Smooth muscle cell of bladder (primary cell): ENCODE data around the gene KIFC1. TPM values are rescaled to one million over a fixed set of nuclear protein-coding genes. Genes with fewer than 3 reads are reported as not detected.

Source experiments
- total RNA-seq: library from RNA; depleted of rRNA; stranded (reverse); fragments of >200 nt; gene quantifications from 2 replicates; pipeline ENCODE4 v1.2.3, GENCODE V29; 2014

The KIFC1 gene, protein sequence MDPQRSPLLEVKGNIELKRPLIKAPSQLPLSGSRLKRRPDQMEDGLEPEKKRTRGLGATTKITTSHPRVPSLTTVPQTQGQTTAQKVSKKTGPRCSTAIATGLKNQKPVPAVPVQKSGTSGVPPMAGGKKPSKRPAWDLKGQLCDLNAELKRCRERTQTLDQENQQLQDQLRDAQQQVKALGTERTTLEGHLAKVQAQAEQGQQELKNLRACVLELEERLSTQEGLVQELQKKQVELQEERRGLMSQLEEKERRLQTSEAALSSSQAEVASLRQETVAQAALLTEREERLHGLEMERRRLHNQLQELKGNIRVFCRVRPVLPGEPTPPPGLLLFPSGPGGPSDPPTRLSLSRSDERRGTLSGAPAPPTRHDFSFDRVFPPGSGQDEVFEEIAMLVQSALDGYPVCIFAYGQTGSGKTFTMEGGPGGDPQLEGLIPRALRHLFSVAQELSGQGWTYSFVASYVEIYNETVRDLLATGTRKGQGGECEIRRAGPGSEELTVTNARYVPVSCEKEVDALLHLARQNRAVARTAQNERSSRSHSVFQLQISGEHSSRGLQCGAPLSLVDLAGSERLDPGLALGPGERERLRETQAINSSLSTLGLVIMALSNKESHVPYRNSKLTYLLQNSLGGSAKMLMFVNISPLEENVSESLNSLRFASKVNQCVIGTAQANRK
- 1.3 and 1.4 TPM in 2 replicates for total RNA-seq

DNA sequence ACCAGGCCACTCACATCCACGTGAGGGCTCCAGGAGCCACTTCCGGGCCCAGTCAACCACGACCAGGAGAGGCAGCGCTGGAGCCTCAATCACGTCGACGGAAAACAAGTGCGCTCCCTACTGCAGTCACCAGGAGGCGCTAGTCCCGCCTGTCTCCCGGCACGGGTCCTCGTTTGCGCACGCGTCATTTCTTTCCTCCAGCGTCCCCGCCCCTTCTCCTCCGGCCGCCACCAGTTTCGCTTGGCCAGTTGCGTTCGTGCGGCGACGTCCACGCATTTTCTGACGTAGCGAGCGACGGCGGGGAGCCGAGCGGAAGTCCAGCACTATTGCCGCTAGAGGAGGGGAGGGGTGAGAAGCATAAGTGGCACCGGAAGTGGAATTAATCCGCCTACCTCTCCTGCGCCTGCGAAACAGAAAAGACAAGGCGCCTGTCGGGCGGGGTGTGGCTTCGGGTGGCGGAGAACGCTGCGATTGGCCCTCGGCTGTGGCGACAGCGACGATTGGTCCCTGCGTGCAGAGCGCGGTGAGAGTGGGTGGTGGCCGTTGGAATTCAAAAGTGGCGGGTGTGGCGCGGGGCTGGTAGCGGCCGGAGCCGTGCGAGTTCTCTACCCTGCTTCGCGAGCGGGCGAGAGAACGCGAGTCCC is at the start of gene KIFC1:
KIFC1 (plus strand) TSS at position 546 of the 644 bp plus-strand sequence. CDS start 163 bp downstream, outside the sequence.

DNA sequence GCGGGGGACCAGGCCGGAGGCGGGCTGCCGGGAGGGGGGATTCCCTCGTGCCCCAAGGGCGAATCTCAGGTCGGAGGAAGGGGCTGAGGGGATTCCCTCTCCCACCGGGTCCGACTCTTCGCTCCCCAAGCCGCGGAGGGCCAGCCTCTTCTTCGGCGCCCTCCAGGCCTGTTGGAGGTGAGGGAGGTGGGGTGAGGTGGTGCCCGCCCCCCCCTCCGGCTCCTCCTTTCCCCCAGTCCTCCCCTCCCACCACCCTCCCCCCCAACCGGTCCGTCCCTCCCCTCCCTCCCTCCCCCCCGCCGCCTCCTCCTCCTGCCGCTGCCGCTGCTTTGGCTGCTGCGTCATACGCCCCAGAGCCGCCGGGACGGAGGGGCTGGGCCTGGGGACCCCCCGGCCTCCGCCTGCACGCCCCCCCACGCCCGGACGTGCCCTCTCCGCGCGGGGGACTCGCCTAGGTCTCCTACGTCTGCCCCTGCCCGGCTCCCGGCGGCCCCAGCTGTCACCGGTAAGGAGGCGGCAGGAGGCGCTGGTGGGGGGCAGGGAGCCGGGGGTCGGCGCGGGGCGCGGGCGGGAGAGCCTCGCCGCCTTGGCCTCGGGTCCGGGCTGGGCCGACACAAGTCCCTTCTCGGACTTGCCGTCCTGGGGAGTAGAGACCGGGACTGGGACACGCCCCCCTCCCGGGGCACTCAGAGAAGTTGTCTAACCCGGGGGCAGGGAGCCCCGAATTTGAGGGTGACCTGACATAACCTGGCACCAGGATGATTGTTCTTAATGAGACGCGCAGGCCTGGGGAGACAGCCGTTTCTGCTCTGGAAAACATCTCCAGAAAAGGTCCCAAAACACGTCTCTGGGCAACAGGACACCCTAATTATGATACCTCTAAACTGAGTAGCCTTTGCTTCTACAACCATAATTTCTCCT is 19.3 kb downstream of the KIFC1 start, which contains the start of gene PHF1:
PHF1 (plus strand) TSS at position 304 of the 921 bp plus-strand sequence. CDS start 1,250 bp downstream, outside the sequence.

DNA sequence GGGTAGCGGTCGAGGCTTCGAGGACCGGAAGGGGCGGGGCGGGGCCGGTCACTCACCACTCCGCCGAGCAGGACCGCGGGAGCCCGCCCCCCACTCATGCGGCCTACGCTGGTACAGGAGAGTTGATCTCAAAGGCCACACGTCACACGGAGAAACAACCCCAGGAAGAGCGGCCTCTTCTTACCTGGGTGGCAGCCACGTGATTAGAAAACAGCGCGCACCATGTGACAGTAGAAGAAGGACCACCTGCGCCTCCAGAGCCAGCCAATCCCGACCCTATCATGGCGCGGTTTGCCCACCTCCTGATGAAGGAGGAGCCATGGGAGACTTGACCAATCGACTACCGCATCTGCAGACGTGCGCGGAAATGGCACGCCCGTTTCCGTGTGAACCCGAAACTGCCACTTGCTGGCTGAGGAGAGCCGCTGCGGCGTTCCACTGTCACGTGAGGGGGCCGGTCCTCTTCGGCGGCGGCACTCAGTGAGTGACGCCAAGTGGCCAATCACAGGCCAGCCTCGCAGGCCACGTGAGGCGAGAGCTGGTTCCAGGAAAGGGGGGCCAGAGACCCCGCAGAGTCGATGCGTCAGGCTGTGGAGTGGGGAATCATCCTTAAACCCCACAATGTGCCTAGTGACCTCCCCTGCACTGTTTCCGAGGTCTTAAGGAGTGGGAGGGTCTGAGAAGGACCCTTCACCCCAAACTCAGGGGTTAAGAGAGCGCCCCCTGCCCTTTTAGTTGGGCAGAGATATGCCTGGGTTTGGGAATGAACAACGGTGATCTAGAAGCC is 26.5 kb downstream of the KIFC1 start, which contains the start of gene CUTA:
CUTA (minus strand) TSS at position 205 of the 787 bp plus-strand sequence; CDS start at position 98, 107 bp downstream.

DNA sequence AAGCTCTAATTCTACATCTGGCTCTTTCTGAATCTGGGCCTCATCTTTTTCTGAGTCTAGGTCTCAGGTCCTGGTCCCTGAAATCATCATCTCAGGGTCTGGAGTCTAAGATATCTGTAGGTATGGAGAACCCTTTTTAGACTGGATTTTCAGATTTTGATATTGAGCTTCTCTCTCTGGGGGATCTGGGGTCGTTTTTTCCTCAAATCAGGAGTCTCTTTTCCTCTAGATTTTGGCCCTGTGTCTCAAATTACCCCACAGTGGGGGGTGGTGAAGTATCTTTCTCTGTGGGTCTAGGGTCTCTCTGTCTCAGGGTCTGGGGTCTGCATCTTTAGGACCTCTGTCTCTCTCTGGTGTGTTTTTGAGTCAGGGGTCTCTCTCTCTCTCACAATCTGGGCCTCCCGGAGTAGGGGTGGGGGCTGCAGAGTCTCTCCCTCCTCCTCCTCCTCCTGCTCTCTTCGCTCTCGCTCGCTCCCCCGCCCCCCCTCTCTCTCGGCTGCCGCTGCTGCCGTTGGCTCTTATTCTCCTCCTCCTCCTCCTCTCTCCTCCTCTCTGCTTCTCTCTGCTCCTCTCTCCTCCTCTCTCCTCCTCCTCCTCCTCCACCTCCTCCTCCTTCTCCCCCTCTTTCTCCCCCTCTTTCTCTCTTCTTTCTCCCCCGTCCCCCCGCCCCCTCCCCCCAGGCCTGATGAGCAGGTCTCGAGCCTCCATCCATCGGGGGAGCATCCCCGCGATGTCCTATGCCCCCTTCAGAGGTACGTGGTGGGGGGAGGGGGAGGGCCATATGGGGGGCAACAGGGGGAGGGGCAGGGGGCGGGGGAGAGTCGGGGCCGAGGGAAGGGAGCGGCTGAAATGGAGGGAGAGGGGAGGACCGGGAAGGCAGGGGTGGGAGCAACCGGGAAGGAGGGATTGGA is 28.2 kb downstream of the KIFC1 start, which contains the start of gene SYNGAP1:
SYNGAP1 (plus strand) TSS at position 486 of the 911 bp plus-strand sequence; CDS start at position 686, 200 bp downstream.

DNA sequence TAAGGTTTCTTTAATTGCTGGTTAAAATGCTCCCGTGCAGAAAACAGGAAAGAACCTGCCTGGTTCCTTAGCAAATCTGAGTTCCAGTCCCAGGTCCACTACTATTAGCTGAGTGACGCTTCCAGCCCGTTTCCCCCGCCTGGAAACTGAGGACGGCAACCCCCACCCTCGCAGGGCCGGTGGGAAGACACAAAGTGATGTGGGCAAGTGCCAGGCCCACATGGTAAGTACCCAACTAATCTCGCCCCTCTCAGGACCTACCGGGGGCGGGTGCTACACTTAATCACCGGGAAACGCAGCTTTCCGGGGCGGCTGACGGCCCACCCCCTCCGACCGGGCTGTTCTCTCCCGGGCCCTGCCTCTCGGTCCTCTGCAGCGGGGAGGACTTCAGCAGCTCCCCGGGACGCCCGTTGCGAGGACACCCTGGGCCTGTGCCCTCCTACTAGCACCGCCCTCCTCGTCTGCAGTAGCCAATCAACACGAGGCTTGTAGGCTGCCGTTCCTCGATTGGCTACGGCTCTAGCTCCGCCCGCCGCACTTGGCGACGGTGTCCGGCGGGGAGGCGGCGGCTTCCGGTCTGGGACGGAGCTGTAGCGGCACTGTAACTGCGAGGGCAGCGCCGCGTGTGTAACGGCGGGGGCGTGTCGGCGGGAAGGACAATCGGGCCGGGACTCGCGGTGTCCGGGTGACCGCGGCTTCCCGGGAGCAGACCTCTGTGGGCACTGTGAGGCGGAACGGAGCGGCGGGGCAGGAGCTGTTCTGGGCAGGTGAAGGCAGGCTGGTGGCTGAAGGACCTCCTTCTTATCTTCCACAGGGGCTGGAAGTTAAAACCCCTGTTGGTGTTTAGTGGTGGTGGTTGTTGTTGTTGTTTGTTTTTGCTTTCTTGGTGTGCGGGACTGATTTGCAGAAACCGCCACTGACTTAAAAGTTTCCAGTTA is 62.7 kb downstream of the KIFC1 start, which contains the start of gene ZBTB9:
ZBTB9 (plus strand) TSS at position 568 of the 938 bp plus-strand sequence. CDS start 525 bp downstream, outside the sequence.

Other genes with a start within 250 kb of the KIFC1 start
- gene COL11A2, start 199.4 kb upstream of the KIFC1 start, total RNA-seq, result 0.14 and 0.46 TPM in 2 replicates
- 20.8 and 23.5 TPM in 2 replicates for gene RXRB, start 191.2 kb upstream of the KIFC1 start, total RNA-seq
- gene SLC39A7, start 191.0 kb upstream of the KIFC1 start, total RNA-seq, result 169 and 203 TPM in 2 replicates
- 4.8 and 7.4 TPM in 2 replicates for gene HSD17B8, start 187.2 kb upstream of the KIFC1 start, total RNA-seq
- 26.2 and 38.6 TPM in 2 replicates for gene RING1, start 183.3 kb upstream of the KIFC1 start, total RNA-seq
- gene VPS52, start 119.9 kb upstream of the KIFC1 start, total RNA-seq, result 36.6 and 36.8 TPM in 2 replicates
- 7,769 and 8,323 TPM in 2 replicates for gene RPS18, start 119.7 kb upstream of the KIFC1 start, total RNA-seq
- 7.1 and 8.8 TPM in 2 replicates for gene B3GALT4, start 114.7 kb upstream of the KIFC1 start, total RNA-seq
- 88.8 and 89.3 TPM in 2 replicates for gene WDR46, start 102.6 kb upstream of the KIFC1 start, total RNA-seq
- 46.4 and 56.6 TPM in 2 replicates for gene PFDN6, start 102.2 kb upstream of the KIFC1 start, total RNA-seq
- 11.4 and 17.9 TPM in 2 replicates for gene RGL2, start 92.9 kb upstream of the KIFC1 start, total RNA-seq
- gene TAPBP, start 77.7 kb upstream of the KIFC1 start, total RNA-seq, result 44.2 and 51.1 TPM in 2 replicates
- 18.6 and 20.2 TPM in 2 replicates for gene ZBTB22, start 74.1 kb upstream of the KIFC1 start, total RNA-seq
- gene DAXX, start 68.9 kb upstream of the KIFC1 start, total RNA-seq, result 48.2 and 53.4 TPM in 2 replicates
- 17.1 and 20.0 TPM in 2 replicates for gene PHF1, start 19.2 kb downstream of the KIFC1 start, total RNA-seq
- 145 and 158 TPM in 2 replicates for gene CUTA, start 26.3 kb downstream of the KIFC1 start, total RNA-seq
- gene SYNGAP1, start 28.2 kb downstream of the KIFC1 start, total RNA-seq, result 1.7 and 3.9 TPM in 2 replicates
- 2.8 and 4.1 TPM in 2 replicates for gene ZBTB9, start 62.8 kb downstream of the KIFC1 start, total RNA-seq
- 9.4 and 11.1 TPM in 2 replicates for gene BAK1, start 188.5 kb downstream of the KIFC1 start, total RNA-seq
- gene ITPR3, start 229.5 kb downstream of the KIFC1 start, total RNA-seq, result 10.5 and 15.5 TPM in 2 replicates